ENCODE results near the gene IL17RD.

The IL17RD gene

GRCh38 chr3:57158813-57159738 is 6.1 kb downstream of the IL17RD start:
- no peak for DNase-seq

- no peak for DNase-seq
Observed at GRCh38 chr3:57158325-57158724, 6.8 kb downstream of the IL17RD start.

DNA sequence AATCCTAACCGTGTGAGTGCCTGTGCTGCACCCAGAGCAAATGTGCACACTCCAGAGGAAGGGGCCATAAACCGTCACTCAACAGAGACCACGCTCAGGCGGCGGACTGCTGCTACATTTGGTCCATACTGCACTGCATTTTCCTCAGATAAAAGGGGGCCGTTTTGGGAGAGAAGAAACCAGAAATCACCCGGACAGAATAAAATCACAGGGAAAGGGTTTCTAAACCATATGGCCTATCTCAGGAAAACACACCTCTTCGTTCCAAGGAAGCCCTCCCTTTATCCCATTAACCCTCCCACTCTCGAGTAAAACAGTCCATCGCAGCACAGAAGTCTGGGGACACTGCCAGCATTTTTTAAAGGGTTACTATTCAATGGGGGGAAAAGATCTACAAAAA is 7.6 kb downstream of the IL17RD start:
- DNase-seq = no peak

DNA sequence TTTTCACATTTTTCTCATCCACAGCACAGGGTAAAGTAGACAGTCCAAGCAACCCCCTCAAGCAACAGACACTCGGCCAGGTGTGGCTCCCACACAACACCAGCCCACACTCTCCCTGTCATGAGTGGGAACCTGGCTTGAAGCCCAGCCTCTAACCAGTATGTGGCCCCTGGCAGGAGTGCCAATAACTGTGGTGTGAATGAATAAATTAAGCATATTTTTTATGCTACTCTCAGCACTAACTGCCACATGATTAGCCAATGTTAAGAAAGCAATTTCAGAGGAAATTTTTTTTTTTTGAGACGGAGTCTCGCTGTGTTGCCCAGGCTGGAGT is 9.9 kb downstream of the IL17RD start:
- DNase-seq = no peak

DNA sequence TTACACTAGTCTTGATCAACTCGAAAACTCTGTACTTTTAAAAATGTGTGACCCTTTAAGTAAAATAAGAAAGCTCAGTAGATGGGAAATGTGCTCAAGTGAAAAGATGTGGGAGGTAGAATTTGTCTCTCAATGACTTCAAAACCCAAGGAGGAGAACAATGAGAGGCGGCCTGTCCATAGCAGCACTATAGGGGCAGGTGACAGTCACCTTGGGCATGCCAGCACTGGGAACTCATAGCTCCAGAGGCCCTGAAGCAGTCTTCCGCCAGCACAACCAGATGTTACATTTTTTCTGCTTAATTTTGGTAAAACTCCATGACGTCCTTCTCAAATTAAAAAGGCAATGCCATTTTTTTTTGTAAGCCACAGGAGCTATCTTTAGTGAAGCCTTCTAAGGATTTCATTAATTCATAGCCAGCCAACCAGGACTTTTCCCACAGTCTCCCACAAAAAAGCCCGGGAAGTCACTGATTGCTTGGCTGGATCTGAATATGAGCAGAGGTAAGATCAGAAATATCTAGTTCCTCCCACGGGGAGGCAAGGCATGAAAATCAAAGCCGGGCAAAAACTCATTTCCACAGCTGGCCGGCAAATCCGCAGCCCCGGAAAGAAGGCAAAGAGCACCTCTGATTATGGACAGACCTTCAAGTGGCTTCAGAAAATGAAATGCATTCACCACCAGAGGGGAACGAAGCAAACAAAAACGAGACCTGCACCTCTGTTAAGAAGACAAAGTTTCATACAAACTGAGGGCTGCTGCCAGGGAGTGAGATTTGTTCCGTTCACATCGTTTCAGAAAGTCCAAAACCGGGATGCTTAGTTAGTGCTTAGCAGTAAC is 10.5 kb downstream of the IL17RD start:
- no peak for DNase-seq

DNA sequence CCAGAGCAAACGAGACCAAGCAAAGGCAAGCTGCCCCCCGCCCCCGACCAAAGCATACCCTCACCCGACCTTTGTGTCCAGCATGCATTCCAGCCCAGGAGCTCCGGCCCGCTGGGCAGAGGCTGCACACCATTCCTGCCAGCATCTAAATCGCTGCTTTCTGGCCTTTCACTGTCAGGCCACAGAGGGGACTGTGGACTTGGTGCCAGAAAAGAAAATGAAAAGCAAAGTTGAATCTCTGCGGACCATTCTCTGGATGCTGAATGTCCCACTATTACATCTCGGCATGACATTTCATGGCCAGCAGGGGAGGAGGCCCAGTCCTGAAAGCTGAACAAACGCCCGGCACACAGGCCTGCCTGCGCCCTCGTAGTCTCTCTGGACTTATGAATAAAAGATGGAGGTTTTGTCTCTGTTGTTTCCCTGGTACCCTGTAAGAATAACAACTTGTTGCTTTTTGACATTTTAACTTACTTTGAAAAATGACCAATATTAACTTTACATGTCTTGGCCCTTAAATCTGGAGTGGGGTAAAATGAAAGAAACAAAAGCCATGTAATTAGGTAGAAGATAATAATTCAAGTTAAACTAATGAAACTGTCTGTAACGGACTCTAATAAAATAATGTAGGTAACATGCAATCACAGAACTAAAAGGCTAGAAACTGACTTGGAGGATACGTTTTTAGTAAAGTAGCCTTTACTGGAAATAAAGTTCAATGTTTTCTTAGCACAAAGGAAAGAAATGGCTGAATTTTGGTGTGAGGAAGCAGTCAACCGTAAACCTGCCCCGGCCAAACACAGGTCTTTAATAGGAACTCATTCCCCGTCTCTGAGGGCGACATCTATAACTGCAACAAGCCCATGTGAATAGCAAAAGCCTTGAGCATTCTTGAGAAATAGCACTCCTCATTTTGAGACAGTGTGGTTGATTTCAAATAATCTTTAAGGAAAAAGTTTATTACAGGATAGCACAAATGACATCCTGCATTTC is 12.7 kb downstream of the IL17RD start:
- DNase-seq = no peak

- no peak for DNase-seq
Observed at GRCh38 chr3:57151749-57152148, 13.4 kb downstream of the IL17RD start.

GRCh38 chr3:57151021-57151449 is 14.1 kb downstream of the IL17RD start:
- DNase-seq = no peak

GRCh38 chr3:57150113-57150581 is 15.0 kb downstream of the IL17RD start:
- no peak for DNase-seq

GRCh38 chr3:57147071-57147470 is 18.1 kb downstream of the IL17RD start:
- no peak for DNase-seq

GRCh38 chr3:57145852-57146251 is 19.3 kb downstream of the IL17RD start:
- DNase-seq = no peak

DNA sequence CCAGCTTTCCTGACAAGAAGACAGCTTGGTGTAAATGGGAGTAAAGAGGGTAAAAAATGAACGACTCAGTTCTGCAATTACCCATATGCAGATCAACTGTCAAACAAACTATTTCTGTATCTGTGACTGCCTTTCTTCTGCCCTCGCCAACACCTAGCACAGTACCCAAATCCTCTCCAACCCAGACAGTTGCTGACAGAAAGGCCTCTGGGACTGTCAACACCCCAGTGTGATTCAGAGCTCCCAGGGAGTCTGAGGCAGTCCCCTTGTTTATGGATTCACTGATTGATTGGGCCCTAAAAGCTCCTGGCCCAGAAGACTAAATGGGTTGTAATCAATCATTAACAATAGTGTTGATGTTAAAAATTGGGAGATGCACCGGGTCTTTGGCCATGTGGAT is 20.2 kb downstream of the IL17RD start:
- no peak for DNase-seq

DNA sequence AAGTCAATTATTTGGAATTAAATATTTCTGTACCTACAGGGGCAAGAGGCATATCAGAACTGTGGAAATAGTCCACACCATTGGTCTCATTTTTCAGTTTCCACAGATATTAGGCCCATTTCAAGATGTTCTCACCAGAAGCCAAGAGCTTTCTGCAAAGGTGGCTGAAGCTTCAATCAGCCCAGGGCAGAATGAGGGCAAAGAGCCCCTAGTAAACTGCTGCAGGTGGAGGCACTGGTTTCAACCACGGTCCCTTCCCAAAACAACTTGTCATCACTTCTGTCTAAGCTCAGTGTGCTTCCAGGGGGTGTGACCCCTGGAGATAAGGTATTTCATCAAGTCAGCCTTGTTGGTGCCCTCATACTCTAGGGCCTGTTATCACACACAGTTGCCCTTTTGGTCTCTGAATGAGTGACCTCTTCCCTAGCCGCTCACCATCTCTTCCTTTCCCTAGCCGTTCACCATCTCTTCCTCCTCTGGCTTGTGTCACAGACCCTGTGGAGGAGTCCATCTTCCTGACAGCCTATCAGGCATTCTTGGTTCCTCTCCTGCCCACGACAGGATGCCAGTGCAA is 21.2 kb downstream of the IL17RD start:
- DNase-seq = no peak

GRCh38 chr3:57142411-57142723 is 22.8 kb downstream of the IL17RD start:
- DNase-seq = no peak

DNA sequence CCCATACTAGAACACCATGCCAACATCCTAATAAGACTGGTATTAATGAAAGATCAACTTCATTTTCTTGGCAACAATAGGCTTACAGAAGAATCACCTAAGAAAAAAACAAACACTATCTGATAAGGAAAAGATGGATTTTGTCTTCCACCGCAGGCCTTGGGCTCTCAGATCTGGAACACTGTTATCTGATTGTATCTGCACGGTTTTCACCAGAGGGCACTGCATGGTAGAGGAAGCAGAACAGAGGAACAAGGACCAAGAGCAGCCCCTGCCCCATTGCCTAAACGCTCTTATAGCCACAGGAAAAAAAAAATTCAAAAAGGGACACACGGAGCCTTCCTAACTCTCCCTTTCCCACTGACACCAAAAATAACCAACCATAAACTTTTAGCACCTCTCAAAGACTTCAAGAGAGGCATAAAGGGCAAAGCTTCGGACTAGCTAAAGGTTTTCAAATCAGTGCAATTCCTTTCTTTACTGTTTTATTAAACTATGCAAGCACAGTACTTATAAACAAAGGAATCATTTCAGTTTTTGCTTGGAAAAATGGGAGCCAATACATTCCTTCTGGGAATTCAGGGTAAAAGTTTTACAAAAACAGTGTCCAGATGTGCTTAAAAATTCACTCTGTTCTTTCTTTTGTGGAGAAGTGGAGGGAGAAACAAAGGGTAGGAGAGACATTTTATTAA is 23.3 kb downstream of the IL17RD start:
- no peak for DNase-seq

GRCh38 chr3:57140894-57141293 is 24.3 kb downstream of the IL17RD start:
- no peak for DNase-seq

GRCh38 chr3:57135964-57136719 is 29.0 kb downstream of the IL17RD start:
- no peak for DNase-seq

- no peak for DNase-seq
Observed at GRCh38 chr3:57133157-57133556, 32.0 kb downstream of the IL17RD start.

DNA sequence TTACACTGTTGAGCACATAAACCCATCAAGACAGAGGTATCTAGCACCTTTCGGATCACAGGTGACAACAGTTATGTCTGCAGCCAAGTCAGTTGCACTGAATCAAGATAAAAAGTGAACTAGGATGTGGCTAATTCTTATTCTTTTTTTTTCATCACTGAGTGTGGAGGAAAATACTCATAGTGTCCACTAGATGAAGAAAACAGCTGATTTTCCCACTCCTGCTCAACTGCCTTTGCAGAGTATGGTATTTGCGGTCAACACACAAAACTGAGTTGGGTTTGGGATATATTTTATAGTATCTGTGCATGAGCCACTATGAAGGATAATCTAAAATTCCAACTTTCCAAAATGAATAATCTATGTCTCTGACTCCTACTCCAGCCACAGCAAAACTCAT is 32.5 kb downstream of the IL17RD start:
- no peak for DNase-seq

DNA sequence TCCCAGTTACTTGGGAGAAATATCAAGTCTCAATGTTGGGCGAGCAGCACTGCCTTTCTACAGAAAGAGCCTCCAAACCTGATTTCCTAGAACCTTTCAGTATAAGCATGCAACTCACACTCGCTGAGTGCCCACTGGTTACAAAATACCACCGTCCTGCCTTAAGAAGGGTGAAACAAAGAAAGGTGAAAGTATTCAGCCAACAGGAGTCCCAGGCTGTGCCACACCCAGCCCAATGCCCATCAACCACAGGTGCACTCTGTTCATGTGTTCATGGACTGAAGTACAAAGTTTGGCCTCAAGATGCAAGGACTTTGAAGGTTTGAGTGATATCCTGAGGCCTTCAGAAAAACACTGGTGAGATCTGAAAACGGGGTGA is 34.0 kb downstream of the IL17RD start:
- DNase-seq = no peak

DNA sequence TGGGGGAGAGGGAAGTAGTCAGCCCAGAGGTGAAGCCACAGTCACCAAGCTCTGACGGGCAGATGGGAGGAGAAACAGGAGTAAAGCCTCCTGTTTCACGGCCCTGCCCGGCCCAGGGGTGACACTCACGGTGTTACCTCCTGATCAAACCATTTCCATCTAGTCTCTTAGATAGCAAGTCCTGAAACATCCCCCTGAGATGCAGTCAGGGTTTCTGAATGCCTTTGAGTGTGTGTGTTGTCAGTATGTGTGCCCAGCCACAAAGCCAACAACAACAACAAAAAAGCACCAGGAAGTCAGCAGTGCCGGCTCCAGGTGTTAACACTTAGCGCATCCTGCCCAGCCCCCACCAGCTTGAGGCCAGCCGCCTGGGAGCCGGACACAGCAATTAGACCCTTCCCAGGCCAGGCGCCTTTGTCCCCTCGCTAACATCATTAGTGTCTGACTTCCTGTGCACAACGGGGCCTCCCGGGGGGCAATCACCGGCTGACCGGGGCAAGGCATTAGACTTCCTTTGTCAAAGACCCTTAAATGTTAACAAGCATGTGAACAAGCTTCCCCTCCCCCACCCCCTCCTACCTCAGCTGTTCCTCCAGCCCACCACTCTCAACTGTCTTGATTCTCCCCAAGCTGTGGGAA is 34.5 kb downstream of the IL17RD start:
- no peak for DNase-seq
